ENCODE measurements around the gene RNF114. TPM values are rescaled to one million over a fixed set of nuclear protein-coding genes. Genes with fewer than 3 reads are reported as not detected.

The RNF114 gene
- total and polyA plus RNA-seq, 4 donors: 30.9 to 87.9 (median 40.9) TPM

DNA sequence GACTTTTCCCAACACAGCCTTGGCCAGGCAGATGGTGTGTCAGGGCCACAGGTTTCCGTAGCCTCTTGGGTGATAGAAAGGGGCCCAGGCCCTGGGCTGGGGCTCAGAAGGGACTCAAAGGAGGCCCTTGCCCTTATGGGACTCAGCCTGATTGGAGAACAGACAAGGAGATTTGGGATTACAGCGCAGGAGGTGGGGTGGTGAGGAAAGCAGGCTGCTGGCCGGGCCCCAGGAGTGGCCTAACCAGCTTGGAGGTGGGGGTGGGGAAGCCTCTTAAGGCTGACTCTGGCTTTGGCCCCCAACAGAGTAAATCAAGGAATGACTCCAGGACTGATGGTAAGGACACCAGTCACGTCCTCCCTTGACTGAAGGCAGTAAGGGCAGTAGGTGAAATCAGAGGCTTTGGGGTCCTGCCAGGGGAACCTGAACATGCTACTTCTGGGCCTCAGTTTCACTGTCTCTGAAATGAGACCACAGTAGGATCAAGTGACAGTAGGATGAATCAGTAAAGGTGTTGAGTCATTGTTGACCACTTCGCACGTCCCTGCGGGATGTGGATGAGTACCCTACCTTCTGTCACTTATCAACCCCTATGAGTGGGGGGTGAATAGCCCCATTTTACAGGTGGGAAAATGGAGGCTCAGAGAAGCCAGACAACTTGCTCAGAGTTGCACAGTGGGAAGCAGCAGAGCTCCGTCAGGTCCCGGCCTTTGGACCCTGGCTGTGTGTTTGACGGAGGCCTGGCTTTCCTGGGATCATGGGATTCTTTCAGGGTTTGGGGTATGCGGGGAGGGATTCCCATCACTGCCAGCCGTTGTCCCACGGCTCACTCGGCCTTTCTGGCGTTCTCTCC lies 51.0 kb downstream of the RNF114 start:
- Histone ChIP-seq H3K9me3 (ENCODE audit: control insufficient read depth in 4 of 4, low read length in 3 of 4) (no peaks in the 10 kb centered on the region), H3K27ac (ENCODE audit: low read depth in 1 of 2, low read length in 2 of 2) (peak overlapping the region; percentile 2 to 50), H3K4me3 (ENCODE audit: low read depth in 1 of 3, low read length in 3 of 3) (peak overlapping the region in 1 of 3 donors; percentile 6), H3K9ac (ENCODE audit: low read depth in 1 of 2, low read length in 2 of 2) (no peak overlapping the region), H3K27me3 (ENCODE audit: control insufficient read depth in 4 of 4, insufficient read depth in 4 of 4, low read length in 3 of 4) (no peaks in the 10 kb centered on the region), H3K4me1 (ENCODE audit: control insufficient read depth in 4 of 4, insufficient read depth in 4 of 4, low read length in 3 of 4) (peaks cover under 1 to 11% (median 3%) of the 10 kb centered on the region in 4 donors), H3K36me3 (ENCODE audit: control insufficient read depth in 4 of 4, insufficient read depth in 3 of 4, low read depth in 1 of 4, low read length in 3 of 4) (no peaks in the 10 kb centered on the region)
- DNase-seq (ENCODE audit: low spot score): no peak
- TF ChIP-seq RAD21 (IDR thresholded peaks at IDR 0.05) (no peak), TAF1 (conservative IDR thresholded peaks at IDR 0.05) (no peak), RXRA (IDR thresholded peaks at IDR 0.05) (no peak), JUND (IDR thresholded peaks at IDR 0.05) (no peak), FOXA1 (IDR thresholded peaks at IDR 0.05) (no peak), HNF4A (conservative IDR thresholded peaks at IDR 0.05) (no peak), YY1 (IDR thresholded peaks at IDR 0.05) (no peak), FOXA2 (IDR thresholded peaks at IDR 0.05) (no peak), GABPA (IDR thresholded peaks at IDR 0.05 in 1 of 2, conservative IDR thresholded peaks at IDR 0.05 in 1 of 2) (no peak), EGR1 (IDR thresholded peaks at IDR 0.05; ENCODE audit: low read depth in 2 of 2) (no peak), SP1 (IDR thresholded peaks at IDR 0.05) (no peak), HNF4G (IDR thresholded peaks at IDR 0.05) (no peak), NR2F2 (IDR thresholded peaks at IDR 0.05) (no peak)
- TF ChIP-seq, protein P1, sequence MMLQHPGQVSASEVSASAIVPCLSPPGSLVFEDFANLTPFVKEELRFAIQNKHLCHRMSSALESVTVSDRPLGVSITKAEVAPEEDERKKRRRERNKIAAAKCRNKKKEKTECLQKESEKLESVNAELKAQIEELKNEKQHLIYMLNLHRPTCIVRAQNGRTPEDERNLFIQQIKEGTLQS (IDR thresholded peaks at IDR 0.05): no peak
- TF ChIP-seq, protein P2, sequence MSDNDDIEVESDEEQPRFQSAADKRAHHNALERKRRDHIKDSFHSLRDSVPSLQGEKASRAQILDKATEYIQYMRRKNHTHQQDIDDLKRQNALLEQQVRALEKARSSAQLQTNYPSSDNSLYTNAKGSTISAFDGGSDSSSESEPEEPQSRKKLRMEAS (IDR thresholded peaks at IDR 0.05): no peak
- TF ChIP-seq, protein P3, sequence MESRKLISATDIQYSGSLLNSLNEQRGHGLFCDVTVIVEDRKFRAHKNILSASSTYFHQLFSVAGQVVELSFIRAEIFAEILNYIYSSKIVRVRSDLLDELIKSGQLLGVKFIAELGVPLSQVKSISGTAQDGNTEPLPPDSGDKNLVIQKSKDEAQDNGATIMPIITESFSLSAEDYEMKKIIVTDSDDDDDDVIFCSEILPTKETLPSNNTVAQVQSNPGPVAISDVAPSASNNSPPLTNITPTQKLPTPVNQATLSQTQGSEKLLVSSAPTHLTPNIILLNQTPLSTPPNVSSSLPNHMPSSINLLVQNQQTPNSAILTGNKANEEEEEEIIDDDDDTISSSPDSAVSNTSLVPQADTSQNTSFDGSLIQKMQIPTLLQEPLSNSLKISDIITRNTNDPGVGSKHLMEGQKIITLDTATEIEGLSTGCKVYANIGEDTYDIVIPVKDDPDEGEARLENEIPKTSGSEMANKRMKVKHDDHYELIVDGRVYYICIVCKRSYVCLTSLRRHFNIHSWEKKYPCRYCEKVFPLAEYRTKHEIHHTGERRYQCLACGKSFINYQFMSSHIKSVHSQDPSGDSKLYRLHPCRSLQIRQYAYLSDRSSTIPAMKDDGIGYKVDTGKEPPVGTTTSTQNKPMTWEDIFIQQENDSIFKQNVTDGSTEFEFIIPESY (IDR thresholded peaks at IDR 0.05): no peak
- TF ChIP-seq, protein P4, sequence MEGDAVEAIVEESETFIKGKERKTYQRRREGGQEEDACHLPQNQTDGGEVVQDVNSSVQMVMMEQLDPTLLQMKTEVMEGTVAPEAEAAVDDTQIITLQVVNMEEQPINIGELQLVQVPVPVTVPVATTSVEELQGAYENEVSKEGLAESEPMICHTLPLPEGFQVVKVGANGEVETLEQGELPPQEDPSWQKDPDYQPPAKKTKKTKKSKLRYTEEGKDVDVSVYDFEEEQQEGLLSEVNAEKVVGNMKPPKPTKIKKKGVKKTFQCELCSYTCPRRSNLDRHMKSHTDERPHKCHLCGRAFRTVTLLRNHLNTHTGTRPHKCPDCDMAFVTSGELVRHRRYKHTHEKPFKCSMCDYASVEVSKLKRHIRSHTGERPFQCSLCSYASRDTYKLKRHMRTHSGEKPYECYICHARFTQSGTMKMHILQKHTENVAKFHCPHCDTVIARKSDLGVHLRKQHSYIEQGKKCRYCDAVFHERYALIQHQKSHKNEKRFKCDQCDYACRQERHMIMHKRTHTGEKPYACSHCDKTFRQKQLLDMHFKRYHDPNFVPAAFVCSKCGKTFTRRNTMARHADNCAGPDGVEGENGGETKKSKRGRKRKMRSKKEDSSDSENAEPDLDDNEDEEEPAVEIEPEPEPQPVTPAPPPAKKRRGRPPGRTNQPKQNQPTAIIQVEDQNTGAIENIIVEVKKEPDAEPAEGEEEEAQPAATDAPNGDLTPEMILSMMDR (IDR thresholded peaks at IDR 0.05; ENCODE audit: low read depth, low read length, missing input control): no peak
- TF ChIP-seq, protein P5, sequence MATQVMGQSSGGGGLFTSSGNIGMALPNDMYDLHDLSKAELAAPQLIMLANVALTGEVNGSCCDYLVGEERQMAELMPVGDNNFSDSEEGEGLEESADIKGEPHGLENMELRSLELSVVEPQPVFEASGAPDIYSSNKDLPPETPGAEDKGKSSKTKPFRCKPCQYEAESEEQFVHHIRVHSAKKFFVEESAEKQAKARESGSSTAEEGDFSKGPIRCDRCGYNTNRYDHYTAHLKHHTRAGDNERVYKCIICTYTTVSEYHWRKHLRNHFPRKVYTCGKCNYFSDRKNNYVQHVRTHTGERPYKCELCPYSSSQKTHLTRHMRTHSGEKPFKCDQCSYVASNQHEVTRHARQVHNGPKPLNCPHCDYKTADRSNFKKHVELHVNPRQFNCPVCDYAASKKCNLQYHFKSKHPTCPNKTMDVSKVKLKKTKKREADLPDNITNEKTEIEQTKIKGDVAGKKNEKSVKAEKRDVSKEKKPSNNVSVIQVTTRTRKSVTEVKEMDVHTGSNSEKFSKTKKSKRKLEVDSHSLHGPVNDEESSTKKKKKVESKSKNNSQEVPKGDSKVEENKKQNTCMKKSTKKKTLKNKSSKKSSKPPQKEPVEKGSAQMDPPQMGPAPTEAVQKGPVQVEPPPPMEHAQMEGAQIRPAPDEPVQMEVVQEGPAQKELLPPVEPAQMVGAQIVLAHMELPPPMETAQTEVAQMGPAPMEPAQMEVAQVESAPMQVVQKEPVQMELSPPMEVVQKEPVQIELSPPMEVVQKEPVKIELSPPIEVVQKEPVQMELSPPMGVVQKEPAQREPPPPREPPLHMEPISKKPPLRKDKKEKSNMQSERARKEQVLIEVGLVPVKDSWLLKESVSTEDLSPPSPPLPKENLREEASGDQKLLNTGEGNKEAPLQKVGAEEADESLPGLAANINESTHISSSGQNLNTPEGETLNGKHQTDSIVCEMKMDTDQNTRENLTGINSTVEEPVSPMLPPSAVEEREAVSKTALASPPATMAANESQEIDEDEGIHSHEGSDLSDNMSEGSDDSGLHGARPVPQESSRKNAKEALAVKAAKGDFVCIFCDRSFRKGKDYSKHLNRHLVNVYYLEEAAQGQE (IDR thresholded peaks at IDR 0.05): no peak
- 89% methylated on average over 15 of the region's 15 CpGs for WGBS
